Stimulated activated CD4-positive, alpha-beta T cell treated with anti-CD3 and anti-CD28 coated beads, Interleukin-2, amount 100 ng/mL, for 48 hours (primary cell): Measurements from ENCODE around the gene PAX7.
"Not testable (repeated sequence)": the region's sequence is repeated elsewhere in the genome, so short reads cannot be mapped to it uniquely, and the experiment has no call there.

ENCODE experiments used
- DNase-seq, 2 donors: peaks; one replicate each; pipeline ENCODE4 v3.0.0-alpha.2; 2020

PAX7 gene

GRCh38 chr1:18734001-18734400, 103.4 kb downstream of the PAX7 start:
- DNase-seq: no peak

- DNase-seq: no peak
Measured at GRCh38 chr1:18734461-18735223, 104.0 kb downstream of the PAX7 start.

- DNase-seq: no peak
Measured at GRCh38 chr1:18735224-18735997, 104.8 kb downstream of the PAX7 start.

- DNase-seq: no peak
Measured at GRCh38 chr1:18736958-18737357, 106.3 kb downstream of the PAX7 start.

GRCh38 chr1:18738126-18738525, 107.5 kb downstream of the PAX7 start:
- DNase-seq: no peak

GRCh38 chr1:18738617-18739016, 108.0 kb downstream of the PAX7 start:
- no peak for DNase-seq

GRCh38 chr1:18739408-18739807, 108.8 kb downstream of the PAX7 start:
- no peak for DNase-seq

GRCh38 chr1:18739897-18740296, 109.3 kb downstream of the PAX7 start:
- DNase-seq: no peak

- no peak for DNase-seq
Measured at GRCh38 chr1:18740617-18741016, 110.0 kb downstream of the PAX7 start.

GRCh38 chr1:18743233-18743632, 112.6 kb downstream of the PAX7 start:
- DNase-seq: no peak

GRCh38 chr1:18744381-18744780, 113.7 kb downstream of the PAX7 start:
- DNase-seq: not testable (repeated sequence)

- no peak for DNase-seq
Measured at GRCh38 chr1:18746981-18747380, 116.3 kb downstream of the PAX7 start.

GRCh38 chr1:18747671-18748070, 117.0 kb downstream of the PAX7 start:
- no peak for DNase-seq

GRCh38 chr1:18748435-18748834, 117.8 kb downstream of the PAX7 start:
- DNase-seq: no peak

GRCh38 chr1:18749569-18749968, 118.9 kb downstream of the PAX7 start:
- no peak for DNase-seq

- DNase-seq: no peak
Measured at GRCh38 chr1:18750600-18750999, 120.0 kb downstream of the PAX7 start.

GRCh38 chr1:18751425-18751824, 120.8 kb downstream of the PAX7 start:
- DNase-seq: no peak

- no peak for DNase-seq
Measured at GRCh38 chr1:18752409-18752808, 121.8 kb downstream of the PAX7 start.

- no peak for DNase-seq
Measured at GRCh38 chr1:18760156-18760555, 129.5 kb downstream of the PAX7 start.

GRCh38 chr1:18761948-18762840, 131.5 kb downstream of the PAX7 start:
- no peak for DNase-seq

GRCh38 chr1:18764362-18764761, 133.7 kb downstream of the PAX7 start:
- no peak for DNase-seq

- DNase-seq: no peak
Measured at GRCh38 chr1:18765725-18766124, 135.1 kb downstream of the PAX7 start.

GRCh38 chr1:18766328-18766727, 135.7 kb downstream of the PAX7 start:
- DNase-seq: no peak
